ENCODE measurements around the gene SEM1. TPM values are rescaled to one million over a fixed set of nuclear protein-coding genes. Genes with fewer than 3 reads are reported as not detected.

SEM1 gene
- total RNA-seq, 1 experiment from 2014 or later: 79.9 TPM

- no peak overlapping the region for H2BK15ac ChIP-seq (ENCODE audit: low read depth, low read length)
- no peak overlapping the region for H3K4me3 Mint-ChIP-seq
- no peak overlapping the region for H2AFZ ChIP-seq (ENCODE audit: low read length)
- H2AK5ac ChIP-seq (ENCODE audit: insufficient read length, low read length): no peak overlapping the region
- no peak overlapping the region for H3K56ac ChIP-seq (ENCODE audit: insufficient read length, low read depth, low read length)
- no peak overlapping the region for H3K18ac ChIP-seq (ENCODE audit: insufficient read length, low read depth, low read length)
- no peak overlapping the region for H3K4me2 ChIP-seq (ENCODE audit: insufficient read depth, insufficient read length, low read length)
- H3K4me1 Mint-ChIP-seq: peaks cover 14 to 17% of the 10 kb centered on the region in 2 experiments
- no peaks in the 10 kb centered on the region for H3K79me1 ChIP-seq (ENCODE audit: insufficient read depth, low read depth, low read length, poor library complexity, severe bottlenecking)
- no peaks in the 10 kb centered on the region for H3K9me3 Mint-ChIP-seq
- H3K23me2 ChIP-seq (ENCODE audit: insufficient read length, low read depth, low read length, poor library complexity, severe bottlenecking): no peaks in the 10 kb centered on the region
- DNase-seq: peak; percentile 36
- H4K20me1 ChIP-seq (ENCODE audit: control insufficient read depth, insufficient read depth, insufficient read length): no peaks in the 10 kb centered on the region
- H3K23ac ChIP-seq (ENCODE audit: insufficient read length, low read depth, low read length): no peak overlapping the region
- H3K9ac ChIP-seq (ENCODE audit: extremely low read depth, insufficient read length, low read length): no peak overlapping the region
- WGBS (ENCODE audit: extremely low coverage, insufficient read length, low lambda C conversion rate): no CpG with 5 or more reads among the region's 1 CpG
- TF ChIP-seq, protein P1, sequence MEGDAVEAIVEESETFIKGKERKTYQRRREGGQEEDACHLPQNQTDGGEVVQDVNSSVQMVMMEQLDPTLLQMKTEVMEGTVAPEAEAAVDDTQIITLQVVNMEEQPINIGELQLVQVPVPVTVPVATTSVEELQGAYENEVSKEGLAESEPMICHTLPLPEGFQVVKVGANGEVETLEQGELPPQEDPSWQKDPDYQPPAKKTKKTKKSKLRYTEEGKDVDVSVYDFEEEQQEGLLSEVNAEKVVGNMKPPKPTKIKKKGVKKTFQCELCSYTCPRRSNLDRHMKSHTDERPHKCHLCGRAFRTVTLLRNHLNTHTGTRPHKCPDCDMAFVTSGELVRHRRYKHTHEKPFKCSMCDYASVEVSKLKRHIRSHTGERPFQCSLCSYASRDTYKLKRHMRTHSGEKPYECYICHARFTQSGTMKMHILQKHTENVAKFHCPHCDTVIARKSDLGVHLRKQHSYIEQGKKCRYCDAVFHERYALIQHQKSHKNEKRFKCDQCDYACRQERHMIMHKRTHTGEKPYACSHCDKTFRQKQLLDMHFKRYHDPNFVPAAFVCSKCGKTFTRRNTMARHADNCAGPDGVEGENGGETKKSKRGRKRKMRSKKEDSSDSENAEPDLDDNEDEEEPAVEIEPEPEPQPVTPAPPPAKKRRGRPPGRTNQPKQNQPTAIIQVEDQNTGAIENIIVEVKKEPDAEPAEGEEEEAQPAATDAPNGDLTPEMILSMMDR (conservative IDR thresholded peaks at IDR 0.05): no peak
- H3K4ac ChIP-seq (ENCODE audit: low read depth, low read length): no peak overlapping the region
- H3K27ac Mint-ChIP-seq: peak overlapping the region in 1 of 3 experiments; percentile 12; a peak in 1 of 7 replicates
- H3K27me3 ChIP-seq (ENCODE audit: insufficient read depth, low read length): no peaks in the 10 kb centered on the region
- H3K27ac ChIP-seq (ENCODE audit: insufficient read length, low read depth, low read length): no peak overlapping the region
- H3K4me1 ChIP-seq (ENCODE audit: insufficient read depth, low read length): peaks cover 8% of the 10 kb centered on the region; the same call in 1 of the 2 replicates
- no peak overlapping the region for H4K91ac ChIP-seq (ENCODE audit: insufficient read length, low read depth, low read length)
- no peaks in the 10 kb centered on the region for H3K9me3 ChIP-seq (ENCODE audit: control insufficient read depth, low read depth, low read length)
- no peaks in the 10 kb centered on the region for H3K36me3 Mint-ChIP-seq (ENCODE audit: insufficient read depth in 1 of 3, low read depth in 3 of 3)
- H3K14ac ChIP-seq (ENCODE audit: insufficient read depth, low read length): no peak overlapping the region
- no peaks in the 10 kb centered on the region for H3K79me2 ChIP-seq (ENCODE audit: insufficient read depth, low read length)
- no peak overlapping the region for H2BK20ac ChIP-seq (ENCODE audit: low read depth, low read length, poor library complexity, severe bottlenecking)
- no peak overlapping the region for H2BK120ac ChIP-seq (ENCODE audit: low read depth, low read length, poor library complexity, severe bottlenecking)
- peaks cover 2% of the 10 kb centered on the region; the same call in 1 of the 2 replicates for H3K27me3 Mint-ChIP-seq (ENCODE audit: low read depth)
- H4K5ac ChIP-seq (ENCODE audit: insufficient read length, low read depth, low read length): no peak overlapping the region
- H3T11ph ChIP-seq (ENCODE audit: low read length): no peak overlapping the region
- H2BK12ac ChIP-seq (ENCODE audit: insufficient read length, low read depth, low read length): no peak overlapping the region
- no peak overlapping the region for H2BK5ac ChIP-seq (ENCODE audit: insufficient read length, low read length)
- H4K8ac ChIP-seq (replicated peaks; ENCODE audit: insufficient read length, low read depth, low read length): no peak overlapping the region
Measured at GRCh38 chr7:96739609-96740008, 30.0 kb upstream of the SEM1 start.

Data from H9 (cell line).